K562 (cell line): ENCODE measurements around the gene PCDH18. TPM values are rescaled to one million over a fixed set of nuclear protein-coding genes. Genes with fewer than 3 reads are reported as not detected.

Experiments
- ATAC-seq: fragments of 200-7000 bp; cut with Tn5 transposase; 3 replicates; pipeline ENCODE4 v1.9.1; 2020; ENCODE audit warnings: moderate library complexity
- BruUV-seq: library from RNA; stranded (reverse); fragments of 400-500 nt; replicated peaks from 2 replicates; lab custom pipeline; 2021; lab: Mats Ljungman, UMichigan
- CTCF ChIA-PET: fragments of 300-600 bp; formaldehyde crosslinking; extraction: SDS; loops from one replicate; lab custom pipeline; 2021; ENCODE audit warnings: low intra/inter-chr PET ratio; lab: Yijun Ruan, JAX
- POLR2A ChIA-PET: fragments of 300-600, 350-650 bp; sonication (Branson Sonifier 250); formaldehyde crosslinking; extraction: SDS; loops from one replicate; lab custom pipeline; 2021; ENCODE audit warnings: antibody characterized with exemption, inconsistent platforms; lab: Yijun Ruan, JAX
- DNase-seq, 4 experiments: peaks; one replicate each; pipeline versions ENCODE4 v3.0.0 to v3.0.0-alpha.2; 2011 to 2018; ENCODE audit warnings: low spot score in 3 of 4, mixed read lengths in 3 of 4; ENCODE audit errors: extremely low read depth in 1 of 4
- FAIRE-seq: peaks from 2 replicates; lab custom pipeline; 2011; peaks lifted over from hg19 to GRCh38; lab: Jason Lieb, UNC
- H2AFZ ChIP-seq: 2 replicates; pipeline ENCODE4 v1.6.0; 2011; ENCODE audit warnings: low read depth, low read length, control low read depth, inconsistent platforms
- H3K27ac ChIP-seq: fragments of 200-600 bp; 3 replicates; pipeline ENCODE4 v1.8.0; 2011; ENCODE audit warnings: low read depth, mild to moderate bottlenecking, control low read depth, inconsistent platforms, low read length, moderate library complexity, mixed read lengths; ENCODE audit errors: extremely low read depth
- H3K27me3 ChIP-seq, 2 experiments: fragments of 300-600 bp in 1 of 2; 2 replicates in 1 of 2; 3 replicates in 1 of 2; pipeline versions ENCODE4 v1.6.0 to v1.8.0; 2011; ENCODE audit warnings: inconsistent platforms in 2 of 2, low read length in 2 of 2, mild to moderate bottlenecking in 1 of 2, mixed read lengths in 1 of 2, moderate library complexity in 1 of 2; ENCODE audit not compliant: control insufficient read depth in 2 of 2, insufficient read depth in 2 of 2
- H3K36me3 ChIP-seq: fragments of 300-600 bp; 3 replicates; pipeline ENCODE4 v1.8.0; 2011; ENCODE audit warnings: mild to moderate bottlenecking, low read length, inconsistent platforms; ENCODE audit not compliant: control insufficient read depth, insufficient read depth
- H3K4me1 ChIP-seq, 2 experiments: fragments of 200-600 bp in 1 of 2; replicated peaks in 1 of 2; 2 replicates in 1 of 2; 3 replicates in 1 of 2; pipeline versions ENCODE4 v1.5.1 to v1.8.0; 2011; ENCODE audit warnings: inconsistent platforms in 2 of 2, low read length in 2 of 2, mild to moderate bottlenecking in 1 of 2, mixed read lengths in 1 of 2, moderate library complexity in 1 of 2; ENCODE audit not compliant: control insufficient read depth in 2 of 2, insufficient read depth in 2 of 2
- H3K4me2 ChIP-seq: 2 replicates; pipeline ENCODE4 v1.6.1; 2011; ENCODE audit warnings: low read length, control low read depth, inconsistent platforms, mixed read lengths; ENCODE audit not compliant: insufficient read depth
- H3K4me3 ChIP-seq: fragments of 200-600 bp; sonication (generic), shearing (Covaris generic); 2 replicates; pipeline ENCODE4 v1.5.1; 2016; ENCODE audit warnings: control low read depth, inconsistent platforms
- H3K79me2 ChIP-seq: fragments of 200-600 bp; 3 replicates; pipeline ENCODE4 v1.8.0; 2011; ENCODE audit warnings: low read length, inconsistent platforms; ENCODE audit not compliant: control insufficient read depth, insufficient read depth
- H3K9ac ChIP-seq, 2 experiments: 2 replicates each; pipeline versions ENCODE4 v1.6.0 to v1.6.1; 2011; ENCODE audit warnings: low read depth in 2 of 2, low read length in 2 of 2, control low read depth in 1 of 2, inconsistent platforms in 1 of 2, mild to moderate bottlenecking in 1 of 2, mixed read lengths in 1 of 2; ENCODE audit not compliant: insufficient read depth in 1 of 2
- H3K9me1 ChIP-seq: one replicate; pipeline ENCODE4 v1.6.0; 2011; ENCODE audit warnings: inconsistent platforms, mild to moderate bottlenecking, low read length, moderate library complexity; ENCODE audit not compliant: control insufficient read depth, insufficient read depth
- H3K9me3 ChIP-seq: replicated peaks from 2 replicates; pipeline ENCODE4 v1.5.1; 2011; ENCODE audit warnings: low read depth, low read length, inconsistent platforms; ENCODE audit not compliant: control insufficient read depth, insufficient read depth
- H4K20me1 ChIP-seq: replicated peaks from 2 replicates; pipeline ENCODE4 v1.6.1; 2011; ENCODE audit warnings: low read length, inconsistent platforms, mixed read lengths; ENCODE audit not compliant: control insufficient read depth, insufficient read depth
- ADNP ChIP-seq: fragments of 200-800 bp; sonication (Bioruptor generic); IDR thresholded peaks from 2 replicates; pipeline ENCODE4 v1.6.1; 2016; ENCODE audit warnings: missing genetic modification characterization, missing compliant biosample characterization
- CCNT2 ChIP-seq: IDR thresholded peaks from 2 replicates; pipeline ENCODE4 v1.6.1; 2011; ENCODE audit warnings: borderline replicate concordance, low read depth, mild to moderate bottlenecking, moderate library complexity, mixed read lengths, low read length; ENCODE audit not compliant: insufficient read length; ENCODE audit errors: extremely low read depth
- MTA2 ChIP-seq: fragments of 450-650 bp; IDR thresholded peaks from 2 replicates; pipeline ENCODE4 v1.6.1; 2016; ENCODE audit warnings: low read depth
- TSC22D4 ChIP-seq: fragments of 450-650 bp; IDR thresholded peaks from 2 replicates; pipeline ENCODE4 v1.6.1; 2016; ENCODE audit warnings: missing genetic modification characterization, missing biosample characterization, control low read depth
- YBX1 ChIP-seq: fragments of 450-650 bp; IDR thresholded peaks from 2 replicates; pipeline ENCODE4 v1.7.1; 2016; ENCODE audit warnings: mild to moderate bottlenecking
- ZBTB26 ChIP-seq: fragments of 450-650 bp; formaldehyde crosslinking; IDR thresholded peaks from 2 replicates; pipeline ENCODE4 v1.4.0; 2022; ENCODE audit warnings: missing genetic modification characterization
- ZKSCAN3 ChIP-seq: fragments of 250-450 bp; sonication (Bioruptor Pico); IDR thresholded peaks from 2 replicates; pipeline ENCODE4 v1.4.0; 2020
- ZNF121 ChIP-seq: sonication (generic); formaldehyde crosslinking; conservative IDR thresholded peaks from 2 replicates; pipeline ENCODE4 v1.8.0; 2022; ENCODE audit warnings: missing genetic modification reagents
- ZNF316 ChIP-seq: fragments of 450-650 bp; IDR thresholded peaks from 2 replicates; pipeline ENCODE4 v1.6.1; 2016
- ZNF324 ChIP-seq: fragments of 250-450 bp; sonication (Bioruptor Pico); IDR thresholded peaks from 2 replicates; pipeline ENCODE4 v1.4.0; 2020; ENCODE audit warnings: mild to moderate bottlenecking
- ZNF639 ChIP-seq, 2 experiments: fragments of 200-800 bp in 1 of 2; sonication (Bioruptor generic) in 1 of 2; sonication (generic) in 1 of 2; formaldehyde crosslinking in 1 of 2; IDR thresholded peaks in 1 of 2; conservative IDR thresholded peaks in 1 of 2; 2 replicates each; pipeline versions ENCODE4 v1.5.0 to v1.6.1; 2016 to 2020; ENCODE audit warnings: missing compliant biosample characterization in 1 of 2, missing genetic modification characterization in 1 of 2, missing genetic modification reagents in 1 of 2
- WGBS: fragments of 100-300 bp; shearing (Covaris generic); methylation state at CpG from one replicate; pipeline ENCODE4 v1.1.6; 2016; ENCODE audit warnings: low coverage, mixed read lengths; ENCODE audit not compliant: insufficient coverage; ENCODE audit errors: missing lambda C conversion rate; 5-methylcytosine and 5-hydroxymethylcytosine counted together
- in situ Hi-C: fragments of 300-500 bp; cut with MboI; formaldehyde crosslinking; loops from 4 replicates; pipeline ENCODE4 v1.15.0; 2018; ENCODE audit warnings: inconsistent platforms, mixed read lengths
- intact Hi-C: fragments of 100-400 bp; cut with micrococcal nuclease; formaldehyde crosslinking; loops from 2 replicates; pipeline ENCODE4 v1.14.2; 2022
- polyA plus RNA-seq, 8 experiments: library from polyadenylated mRNA; depleted of rRNA in 4 of 8; stranded (reverse) in 5 of 8; unstranded in 3 of 8; fragments of >200 nt; fragmentation: Nextera tagmentation in 2 of 8; fragmentation: Illumina TruSeq in 1 of 8; extraction: Ambion mirVana in 2 of 8; extraction: Trizol in 1 of 8; gene quantifications; 2 replicates each; pipeline versions ENCODE4 v1.2.1 to v1.2.3, GENCODE V29; 2011 to 2014; ENCODE audit warnings: inconsistent platforms in 1 of 8, missing spikeins in 1 of 8
- total RNA-seq, 7 experiments: library from RNA; depleted of rRNA in 6 of 7; stranded (reverse); fragments of >200 nt in 6 of 7; fragmentation: Illumina TruSeq in 2 of 7; extraction: Trizol in 2 of 7; gene quantifications; 2 replicates each; pipeline versions ENCODE4 v1.2.1 to v1.2.3, GENCODE V29; 2011 to 2021; ENCODE audit warnings: low replicate concordance in 1 of 7
- TF ChIP-seq, protein P1 (sequence below), 2 experiments: fragments of 450-650 bp in 1 of 2; sonication (generic) in 1 of 2; formaldehyde crosslinking; conservative IDR thresholded peaks; 2 replicates each; pipeline versions ENCODE4 v1.4.0 to v1.8.1; 2020 to 2022; ENCODE audit warnings: mild to moderate bottlenecking in 1 of 2, missing genetic modification reagents in 1 of 2
- TF ChIP-seq, protein P2 (sequence below): fragments of 250-450 bp; sonication (Bioruptor Pico); IDR thresholded peaks from 2 replicates; pipeline ENCODE4 v1.5.0; 2021; ENCODE audit warnings: mild to moderate bottlenecking, moderate library complexity
- TF ChIP-seq, protein P3 (sequence below): sonication (generic); formaldehyde crosslinking; IDR thresholded peaks from 2 replicates; pipeline ENCODE4 v1.8.1; 2023; ENCODE audit warnings: mild to moderate bottlenecking, missing genetic modification reagents, moderate library complexity

PCDH18 gene
- total and polyA plus RNA-seq, 9 of the 15 experiments (the other 6 are each of a cell fraction or from before 2014, with no cell fraction given), result 0.04 to 0.09 TPM; not detected in 7

GRCh38 chr4:137471895-137472294, 60.4 kb downstream of the PCDH18 start:
- POLR2A ChIA-PET, result interaction anchor here (0.7 kb wide), 1 partner anchor 44 kb away, joined by 3 read pairs; no protein-coding TSS in a partner anchor
- in situ Hi-C loops, result no loop called here
- TF ChIP-seq ZKSCAN3 (CRISPR knock-in tag), result no peak
- no peak for TF ChIP-seq ZBTB26
- TF ChIP-seq, protein P1, sequence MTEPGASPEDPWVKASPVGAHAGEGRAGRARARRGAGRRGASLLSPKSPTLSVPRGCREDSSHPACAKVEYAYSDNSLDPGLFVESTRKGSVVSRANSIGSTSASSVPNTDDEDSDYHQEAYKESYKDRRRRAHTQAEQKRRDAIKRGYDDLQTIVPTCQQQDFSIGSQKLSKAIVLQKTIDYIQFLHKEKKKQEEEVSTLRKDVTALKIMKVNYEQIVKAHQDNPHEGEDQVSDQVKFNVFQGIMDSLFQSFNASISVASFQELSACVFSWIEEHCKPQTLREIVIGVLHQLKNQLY (CRISPR knock-in tag; conservative IDR thresholded peaks at IDR 0.05), result no peak
- no peak for TF ChIP-seq YBX1
- no peak for TF ChIP-seq CCNT2
- no peak for TF ChIP-seq ZNF121 (CRISPR knock-in tag)
- no peak for TF ChIP-seq ADNP (tag)
- no peak for TF ChIP-seq ZNF316
- no peak for TF ChIP-seq ZNF639 (CRISPR knock-in tag; conservative IDR thresholded peaks at IDR 0.05 in 1 of 2, IDR thresholded peaks at IDR 0.05 in 1 of 2)
- TF ChIP-seq ZNF324, result no peak
- TF ChIP-seq, protein P2, sequence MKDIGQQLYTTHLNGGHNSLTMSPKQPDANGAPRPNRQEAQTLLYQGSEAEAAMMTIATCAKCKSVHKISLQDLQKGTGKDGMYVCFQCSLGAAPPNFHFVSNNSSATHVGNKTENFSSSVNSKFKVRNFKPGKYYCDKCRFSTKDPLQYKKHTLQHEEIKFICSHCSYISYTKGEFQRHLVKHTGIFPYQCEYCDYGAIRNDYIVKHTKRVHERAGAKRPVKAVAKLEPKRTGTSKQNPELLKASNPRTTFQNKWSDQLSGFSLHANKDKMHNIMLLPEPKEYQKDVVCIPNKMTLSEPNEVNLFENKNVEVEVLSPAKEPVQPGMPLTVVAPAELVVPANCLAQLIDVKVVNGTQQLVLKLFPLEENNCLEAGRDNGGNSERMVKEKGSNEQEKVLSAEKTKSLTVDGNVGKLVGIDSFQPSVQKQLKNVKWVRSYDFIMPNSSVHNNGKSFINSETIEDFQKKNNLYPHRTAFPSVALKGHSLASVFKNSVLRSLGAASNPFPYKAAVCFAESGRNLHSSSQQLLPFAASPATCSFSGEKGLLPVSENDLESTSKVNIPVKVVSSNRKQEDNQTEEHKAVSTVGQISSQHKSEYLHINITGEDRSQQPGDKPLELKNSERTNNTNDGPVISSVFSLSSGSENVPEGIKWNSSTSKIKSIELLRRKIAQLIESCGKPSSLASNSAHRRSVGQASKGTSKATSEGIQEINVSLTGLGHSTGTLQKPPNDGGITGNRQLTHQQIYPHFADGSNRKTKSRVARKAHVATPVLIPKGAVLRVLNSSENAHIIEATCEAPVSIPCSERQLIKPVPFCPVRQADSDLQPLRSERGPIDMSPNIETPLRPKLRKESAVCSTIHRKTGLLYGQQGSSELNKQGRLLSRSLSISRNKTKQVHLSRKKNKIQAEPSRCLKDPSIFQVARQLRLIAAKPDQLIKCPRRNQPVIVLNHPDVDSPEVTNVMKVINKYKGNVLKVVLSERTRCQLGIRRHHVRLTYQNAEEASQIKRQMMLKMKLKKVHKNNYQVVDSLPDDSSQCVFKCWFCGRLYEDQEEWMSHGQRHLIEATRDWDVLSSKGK (CRISPR knock-in tag), result no peak
- TF ChIP-seq TSC22D4 (tag), result no peak
- TF ChIP-seq MTA2, result no peak
- TF ChIP-seq, protein P3, sequence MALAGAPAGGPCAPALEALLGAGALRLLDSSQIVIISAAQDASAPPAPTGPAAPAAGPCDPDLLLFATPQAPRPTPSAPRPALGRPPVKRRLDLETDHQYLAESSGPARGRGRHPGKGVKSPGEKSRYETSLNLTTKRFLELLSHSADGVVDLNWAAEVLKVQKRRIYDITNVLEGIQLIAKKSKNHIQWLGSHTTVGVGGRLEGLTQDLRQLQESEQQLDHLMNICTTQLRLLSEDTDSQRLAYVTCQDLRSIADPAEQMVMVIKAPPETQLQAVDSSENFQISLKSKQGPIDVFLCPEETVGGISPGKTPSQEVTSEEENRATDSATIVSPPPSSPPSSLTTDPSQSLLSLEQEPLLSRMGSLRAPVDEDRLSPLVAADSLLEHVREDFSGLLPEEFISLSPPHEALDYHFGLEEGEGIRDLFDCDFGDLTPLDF (CRISPR knock-in tag), result no peak

More at GRCh38 chr4:137471895-137472294, 60.4 kb downstream of the PCDH18 start:
- H3K9me1 ChIP-seq, result no peaks in the 10 kb centered on the region
- H3K27ac ChIP-seq, result no peak overlapping the region
- DNase-seq (no peak), FAIRE-seq (no peak), ATAC-seq (no peak)
- no peaks in the 10 kb centered on the region for H3K79me2 ChIP-seq
- H3K36me3 ChIP-seq, result no peaks in the 10 kb centered on the region
- WGBS, result 0% methylated on average over 2 of the region's 2 CpGs
- CTCF ChIA-PET, result no interaction called here
- no peaks in the 10 kb centered on the region for H3K4me1 ChIP-seq
- no peak overlapping the region for H3K4me2 ChIP-seq
- no TSS peak for BruUV-seq
- no peak overlapping the region for H3K9ac ChIP-seq
- H3K9me3 ChIP-seq, result no peaks in the 10 kb centered on the region
- intact Hi-C loops, result no loop called here
- no peaks in the 10 kb centered on the region for H3K27me3 ChIP-seq
- H2AFZ ChIP-seq, result no peak overlapping the region
- no peak overlapping the region for H3K4me3 ChIP-seq
- H4K20me1 ChIP-seq, result no peaks in the 10 kb centered on the region
